Coronary artery (tissue), 2 donors: Measurements from ENCODE around the gene PGLYRP1.

Experiments
- DNase-seq: peaks from one replicate; pipeline ENCODE4 v3.0.0-alpha.2; 2017; ENCODE audit warnings: low spot score
- H3K27ac ChIP-seq, 2 donors: fragments of 200-600 bp; sonication (generic); one replicate each; pipeline ENCODE4 v1.5.1; 2016 to 2019
- H3K4me3 ChIP-seq: fragments of 200-600 bp; sonication (generic); 2 replicates; pipeline ENCODE4 v1.5.1; 2016; ENCODE audit warnings: mild to moderate bottlenecking, moderate library complexity
- CTCF ChIP-seq: fragments of 200-600 bp; sonication (generic); IDR thresholded peaks from one replicate; pipeline ENCODE4 v1.5.1; 2019; ENCODE audit warnings: antibody characterized with exemption

Gene PGLYRP1

DNA sequence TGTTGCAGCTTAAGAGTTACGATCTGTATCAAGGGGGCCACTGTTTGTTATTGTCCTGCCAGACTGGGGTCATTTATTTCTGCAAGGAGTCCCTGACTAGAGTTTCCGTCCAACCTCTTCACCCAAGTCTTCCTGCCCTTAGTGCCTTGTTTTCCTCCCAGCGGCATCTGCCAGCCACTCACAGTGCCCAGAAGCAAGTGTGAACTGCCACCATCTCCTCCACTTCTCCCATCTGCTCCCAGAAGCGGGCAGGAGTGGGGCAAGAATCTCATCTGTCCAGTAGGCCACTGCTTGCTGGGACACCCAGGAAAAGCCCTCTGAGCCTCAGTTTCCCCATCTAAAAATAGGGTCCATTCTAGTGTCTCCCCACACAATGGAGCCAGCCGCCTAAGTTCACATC is 53.2 kb downstream of the PGLYRP1 start:
- Histone ChIP-seq H3K4me3 (no peak overlapping the region), H3K27ac (no peak overlapping the region)
- DNase-seq, result no peak
- TF ChIP-seq CTCF, result no peak
